K562 (cell line): ENCODE data around the gene PUSL1. TPM values are rescaled to one million over a fixed set of nuclear protein-coding genes. Genes with fewer than 3 reads are reported as not detected.

Experiments
- HNRNPH1 ChIP-seq: fragments of 200-400 bp; formaldehyde crosslinking; optimal IDR thresholded peaks from 2 replicates; pipeline ENCODE3; 2017; ENCODE audit warnings: low read depth, mild to moderate bottlenecking, low read length, moderate library complexity
- POLR2G ChIP-seq: fragments of 200-400 bp; formaldehyde crosslinking; IDR thresholded peaks from 2 replicates; pipeline ENCODE4 v1.6.1; 2017; ENCODE audit warnings: low read depth, mild to moderate bottlenecking, antibody characterized with exemption, low read length, moderate library complexity
- STAG1 ChIP-seq: sonication (generic); formaldehyde crosslinking; IDR thresholded peaks from 2 replicates; pipeline ENCODE4 v1.5.0; 2020; ENCODE audit warnings: missing genetic modification reagents, borderline replicate concordance
- polyA plus RNA-seq, 8 experiments: library from polyadenylated mRNA; depleted of rRNA in 4 of 8; stranded (reverse) in 5 of 8; unstranded in 3 of 8; fragments of >200 nt; fragmentation: Nextera tagmentation in 2 of 8; fragmentation: Illumina TruSeq in 1 of 8; extraction: Ambion mirVana in 2 of 8; extraction: Trizol in 1 of 8; gene quantifications; 2 replicates each; pipeline versions ENCODE4 v1.2.1 to v1.2.3, GENCODE V29; 2011 to 2014; ENCODE audit warnings: inconsistent platforms in 1 of 8, missing spikeins in 1 of 8
- total RNA-seq, 7 experiments: library from RNA; depleted of rRNA in 6 of 7; stranded (reverse); fragments of >200 nt in 6 of 7; fragmentation: Illumina TruSeq in 2 of 7; extraction: Trizol in 2 of 7; gene quantifications; 2 replicates each; pipeline versions ENCODE4 v1.2.1 to v1.2.3, GENCODE V29; 2011 to 2021; ENCODE audit warnings: low replicate concordance in 1 of 7
- TF ChIP-seq, protein P1 (sequence below): fragments of 200-600 bp; sonication (generic); IDR thresholded peaks from one replicate; pipeline ENCODE4 v1.6.1; 2012; ENCODE audit warnings: mild to moderate bottlenecking, low read depth, low read length, inconsistent platforms
- TF ChIP-seq, protein P2 (sequence below): fragments of 450-650 bp; IDR thresholded peaks from 2 replicates; pipeline ENCODE4 v1.6.1; 2016

Gene PUSL1
- total and polyA plus RNA-seq, 9 of the 15 experiments (the other 6 are each of a cell fraction or from before 2014, with no cell fraction given): 0.62 to 86.9 (median 13.6) TPM

- TF ChIP-seq, protein P1, sequence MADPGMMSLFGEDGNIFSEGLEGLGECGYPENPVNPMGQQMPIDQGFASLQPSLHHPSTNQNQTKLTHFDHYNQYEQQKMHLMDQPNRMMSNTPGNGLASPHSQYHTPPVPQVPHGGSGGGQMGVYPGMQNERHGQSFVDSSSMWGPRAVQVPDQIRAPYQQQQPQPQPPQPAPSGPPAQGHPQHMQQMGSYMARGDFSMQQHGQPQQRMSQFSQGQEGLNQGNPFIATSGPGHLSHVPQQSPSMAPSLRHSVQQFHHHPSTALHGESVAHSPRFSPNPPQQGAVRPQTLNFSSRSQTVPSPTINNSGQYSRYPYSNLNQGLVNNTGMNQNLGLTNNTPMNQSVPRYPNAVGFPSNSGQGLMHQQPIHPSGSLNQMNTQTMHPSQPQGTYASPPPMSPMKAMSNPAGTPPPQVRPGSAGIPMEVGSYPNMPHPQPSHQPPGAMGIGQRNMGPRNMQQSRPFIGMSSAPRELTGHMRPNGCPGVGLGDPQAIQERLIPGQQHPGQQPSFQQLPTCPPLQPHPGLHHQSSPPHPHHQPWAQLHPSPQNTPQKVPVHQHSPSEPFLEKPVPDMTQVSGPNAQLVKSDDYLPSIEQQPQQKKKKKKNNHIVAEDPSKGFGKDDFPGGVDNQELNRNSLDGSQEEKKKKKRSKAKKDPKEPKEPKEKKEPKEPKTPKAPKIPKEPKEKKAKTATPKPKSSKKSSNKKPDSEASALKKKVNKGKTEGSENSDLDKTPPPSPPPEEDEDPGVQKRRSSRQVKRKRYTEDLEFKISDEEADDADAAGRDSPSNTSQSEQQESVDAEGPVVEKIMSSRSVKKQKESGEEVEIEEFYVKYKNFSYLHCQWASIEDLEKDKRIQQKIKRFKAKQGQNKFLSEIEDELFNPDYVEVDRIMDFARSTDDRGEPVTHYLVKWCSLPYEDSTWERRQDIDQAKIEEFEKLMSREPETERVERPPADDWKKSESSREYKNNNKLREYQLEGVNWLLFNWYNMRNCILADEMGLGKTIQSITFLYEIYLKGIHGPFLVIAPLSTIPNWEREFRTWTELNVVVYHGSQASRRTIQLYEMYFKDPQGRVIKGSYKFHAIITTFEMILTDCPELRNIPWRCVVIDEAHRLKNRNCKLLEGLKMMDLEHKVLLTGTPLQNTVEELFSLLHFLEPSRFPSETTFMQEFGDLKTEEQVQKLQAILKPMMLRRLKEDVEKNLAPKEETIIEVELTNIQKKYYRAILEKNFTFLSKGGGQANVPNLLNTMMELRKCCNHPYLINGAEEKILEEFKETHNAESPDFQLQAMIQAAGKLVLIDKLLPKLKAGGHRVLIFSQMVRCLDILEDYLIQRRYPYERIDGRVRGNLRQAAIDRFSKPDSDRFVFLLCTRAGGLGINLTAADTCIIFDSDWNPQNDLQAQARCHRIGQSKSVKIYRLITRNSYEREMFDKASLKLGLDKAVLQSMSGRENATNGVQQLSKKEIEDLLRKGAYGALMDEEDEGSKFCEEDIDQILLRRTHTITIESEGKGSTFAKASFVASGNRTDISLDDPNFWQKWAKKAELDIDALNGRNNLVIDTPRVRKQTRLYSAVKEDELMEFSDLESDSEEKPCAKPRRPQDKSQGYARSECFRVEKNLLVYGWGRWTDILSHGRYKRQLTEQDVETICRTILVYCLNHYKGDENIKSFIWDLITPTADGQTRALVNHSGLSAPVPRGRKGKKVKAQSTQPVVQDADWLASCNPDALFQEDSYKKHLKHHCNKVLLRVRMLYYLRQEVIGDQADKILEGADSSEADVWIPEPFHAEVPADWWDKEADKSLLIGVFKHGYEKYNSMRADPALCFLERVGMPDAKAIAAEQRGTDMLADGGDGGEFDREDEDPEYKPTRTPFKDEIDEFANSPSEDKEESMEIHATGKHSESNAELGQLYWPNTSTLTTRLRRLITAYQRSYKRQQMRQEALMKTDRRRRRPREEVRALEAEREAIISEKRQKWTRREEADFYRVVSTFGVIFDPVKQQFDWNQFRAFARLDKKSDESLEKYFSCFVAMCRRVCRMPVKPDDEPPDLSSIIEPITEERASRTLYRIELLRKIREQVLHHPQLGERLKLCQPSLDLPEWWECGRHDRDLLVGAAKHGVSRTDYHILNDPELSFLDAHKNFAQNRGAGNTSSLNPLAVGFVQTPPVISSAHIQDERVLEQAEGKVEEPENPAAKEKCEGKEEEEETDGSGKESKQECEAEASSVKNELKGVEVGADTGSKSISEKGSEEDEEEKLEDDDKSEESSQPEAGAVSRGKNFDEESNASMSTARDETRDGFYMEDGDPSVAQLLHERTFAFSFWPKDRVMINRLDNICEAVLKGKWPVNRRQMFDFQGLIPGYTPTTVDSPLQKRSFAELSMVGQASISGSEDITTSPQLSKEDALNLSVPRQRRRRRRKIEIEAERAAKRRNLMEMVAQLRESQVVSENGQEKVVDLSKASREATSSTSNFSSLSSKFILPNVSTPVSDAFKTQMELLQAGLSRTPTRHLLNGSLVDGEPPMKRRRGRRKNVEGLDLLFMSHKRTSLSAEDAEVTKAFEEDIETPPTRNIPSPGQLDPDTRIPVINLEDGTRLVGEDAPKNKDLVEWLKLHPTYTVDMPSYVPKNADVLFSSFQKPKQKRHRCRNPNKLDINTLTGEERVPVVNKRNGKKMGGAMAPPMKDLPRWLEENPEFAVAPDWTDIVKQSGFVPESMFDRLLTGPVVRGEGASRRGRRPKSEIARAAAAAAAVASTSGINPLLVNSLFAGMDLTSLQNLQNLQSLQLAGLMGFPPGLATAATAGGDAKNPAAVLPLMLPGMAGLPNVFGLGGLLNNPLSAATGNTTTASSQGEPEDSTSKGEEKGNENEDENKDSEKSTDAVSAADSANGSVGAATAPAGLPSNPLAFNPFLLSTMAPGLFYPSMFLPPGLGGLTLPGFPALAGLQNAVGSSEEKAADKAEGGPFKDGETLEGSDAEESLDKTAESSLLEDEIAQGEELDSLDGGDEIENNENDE: no peak
- TF ChIP-seq HNRNPH1 (no peak), STAG1 (CRISPR knock-in tag) (0 out of 2 replicates have a peak, but pooled peaks have one; percentile 15), POLR2G (peak; percentile 47; the same call in 1 of the 2 replicates)
- TF ChIP-seq, protein P2, sequence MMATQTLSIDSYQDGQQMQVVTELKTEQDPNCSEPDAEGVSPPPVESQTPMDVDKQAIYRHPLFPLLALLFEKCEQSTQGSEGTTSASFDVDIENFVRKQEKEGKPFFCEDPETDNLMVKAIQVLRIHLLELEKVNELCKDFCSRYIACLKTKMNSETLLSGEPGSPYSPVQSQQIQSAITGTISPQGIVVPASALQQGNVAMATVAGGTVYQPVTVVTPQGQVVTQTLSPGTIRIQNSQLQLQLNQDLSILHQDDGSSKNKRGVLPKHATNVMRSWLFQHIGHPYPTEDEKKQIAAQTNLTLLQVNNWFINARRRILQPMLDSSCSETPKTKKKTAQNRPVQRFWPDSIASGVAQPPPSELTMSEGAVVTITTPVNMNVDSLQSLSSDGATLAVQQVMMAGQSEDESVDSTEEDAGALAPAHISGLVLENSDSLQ: 0 out of 2 replicates have a peak, but pooled peaks have one; percentile 16
These were observed 22.6 kb upstream of the PUSL1 start (continued) for GRCh38 chr1:1285611-1286311.
